ENCODE measurements around the gene EDEM1.

DNA sequence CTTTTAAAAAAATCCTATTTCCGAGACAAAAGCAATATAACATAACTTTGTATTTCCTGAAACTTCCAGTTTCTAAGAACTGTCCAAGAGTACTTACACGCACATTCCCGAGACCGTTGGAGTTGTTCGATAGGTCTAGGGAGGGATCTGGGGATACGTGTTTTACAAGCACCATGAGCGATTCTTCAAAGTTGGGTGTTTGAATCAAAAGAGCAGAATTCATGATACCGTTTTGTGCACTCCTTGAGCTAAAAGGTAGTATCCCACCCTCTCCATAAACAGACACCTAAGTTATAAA is 700 bp upstream of the EDEM1 start:
- TF ChIP-seq EZH2phosphoT487 (IDR thresholded peaks at IDR 0.05; ENCODE audit: borderline replicate concordance) = no peak
- TF ChIP-seq, protein P1, sequence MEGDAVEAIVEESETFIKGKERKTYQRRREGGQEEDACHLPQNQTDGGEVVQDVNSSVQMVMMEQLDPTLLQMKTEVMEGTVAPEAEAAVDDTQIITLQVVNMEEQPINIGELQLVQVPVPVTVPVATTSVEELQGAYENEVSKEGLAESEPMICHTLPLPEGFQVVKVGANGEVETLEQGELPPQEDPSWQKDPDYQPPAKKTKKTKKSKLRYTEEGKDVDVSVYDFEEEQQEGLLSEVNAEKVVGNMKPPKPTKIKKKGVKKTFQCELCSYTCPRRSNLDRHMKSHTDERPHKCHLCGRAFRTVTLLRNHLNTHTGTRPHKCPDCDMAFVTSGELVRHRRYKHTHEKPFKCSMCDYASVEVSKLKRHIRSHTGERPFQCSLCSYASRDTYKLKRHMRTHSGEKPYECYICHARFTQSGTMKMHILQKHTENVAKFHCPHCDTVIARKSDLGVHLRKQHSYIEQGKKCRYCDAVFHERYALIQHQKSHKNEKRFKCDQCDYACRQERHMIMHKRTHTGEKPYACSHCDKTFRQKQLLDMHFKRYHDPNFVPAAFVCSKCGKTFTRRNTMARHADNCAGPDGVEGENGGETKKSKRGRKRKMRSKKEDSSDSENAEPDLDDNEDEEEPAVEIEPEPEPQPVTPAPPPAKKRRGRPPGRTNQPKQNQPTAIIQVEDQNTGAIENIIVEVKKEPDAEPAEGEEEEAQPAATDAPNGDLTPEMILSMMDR (conservative IDR thresholded peaks at IDR 0.05; ENCODE audit: low read length) = no peak
